SJSA1 (cell line): ENCODE data around the gene UBE2S. TPM values are rescaled to one million over a fixed set of nuclear protein-coding genes. Genes with fewer than 3 reads are reported as not detected.
A peak's percentile ranks its signal among the peaks of the same experiment; 100 is the strongest.
"Not testable (repeated sequence)": the region's sequence is repeated elsewhere in the genome, so short reads cannot be mapped to it uniquely, and the experiment has no call there.

Experiments
- DNase-seq, 2 experiments: peaks; one replicate each; pipeline ENCODE4 v3.0.0-alpha.2; 2015 to 2020; ENCODE audit warnings: low spot score in 2 of 2, low read depth in 1 of 2
- H3K27ac ChIP-seq: fragments of 250-450 bp; sonication (Bioruptor Pico); 2 replicates; pipeline ENCODE4 v1.5.1; 2020; ENCODE audit warnings: mild to moderate bottlenecking, moderate library complexity
- H3K27me3 ChIP-seq: fragments of 250-450 bp; sonication (Bioruptor Pico); replicated peaks from 2 replicates; pipeline ENCODE4 v1.5.1; 2020; ENCODE audit warnings: mild to moderate bottlenecking, moderate library complexity
- H3K36me3 ChIP-seq: fragments of 250-450 bp; sonication (Bioruptor Pico); 2 replicates; pipeline ENCODE4 v1.5.1; 2020; ENCODE audit warnings: mild to moderate bottlenecking
- H3K4me1 ChIP-seq: fragments of 250-450 bp; sonication (Bioruptor Pico); replicated peaks from 2 replicates; pipeline ENCODE4 v1.6.1; 2021; ENCODE audit warnings: mild to moderate bottlenecking
- H3K4me3 ChIP-seq: fragments of 250-450 bp; sonication (Bioruptor Pico); 2 replicates; pipeline ENCODE4 v1.5.1; 2020; ENCODE audit warnings: mild to moderate bottlenecking
- H3K9me3 ChIP-seq: fragments of 250-450 bp; sonication (Bioruptor Pico); replicated peaks from 2 replicates; pipeline ENCODE4 v1.5.1; 2020; ENCODE audit warnings: mild to moderate bottlenecking
- total RNA-seq: library from RNA; depleted of rRNA; stranded (reverse); fragments of >200 nt; shearing (Covaris generic); gene quantifications from 2 replicates; pipeline ENCODE4 v1.2.3, GENCODE V29; 2014

Gene UBE2S
- total RNA-seq, 1 experiment from 2014 or later: 509 TPM

GRCh38 chr19:55433292-55433691, 25.7 kb upstream of the UBE2S start:
- no peak for DNase-seq
- Histone ChIP-seq H3K27me3 (peaks cover 10% of the 10 kb centered on the region; the same call in 1 of the 2 replicates), H3K4me1 (no peaks in the 10 kb centered on the region), H3K36me3 (no peaks in the 10 kb centered on the region), H3K9me3 (peaks cover 5% of the 10 kb centered on the region; the same call in 1 of the 2 replicates), H3K27ac (no peak overlapping the region), H3K4me3 (no peak overlapping the region)

- no peak for DNase-seq
- Histone ChIP-seq H3K27me3 (peaks cover 10% of the 10 kb centered on the region; the same call in 1 of the 2 replicates), H3K4me3 (no peak overlapping the region), H3K36me3 (no peaks in the 10 kb centered on the region), H3K9me3 (peaks cover 5% of the 10 kb centered on the region; the same call in 1 of the 2 replicates), H3K27ac (no peak overlapping the region), H3K4me1 (no peaks in the 10 kb centered on the region)
Observed at GRCh38 chr19:55432241-55432959, 24.8 kb upstream of the UBE2S start.

GRCh38 chr19:55431183-55431582, 23.6 kb upstream of the UBE2S start:
- peaks cover 5% of the 10 kb centered on the region; the same call in 1 of the 2 replicates for H3K9me3 ChIP-seq
- H3K36me3 ChIP-seq: no peaks in the 10 kb centered on the region
- DNase-seq: no peak
- H3K4me1 ChIP-seq: no peaks in the 10 kb centered on the region
- H3K27ac ChIP-seq: no peak overlapping the region
- no peak overlapping the region for H3K4me3 ChIP-seq
- peaks cover 10% of the 10 kb centered on the region; the same call in 1 of the 2 replicates for H3K27me3 ChIP-seq

GRCh38 chr19:55426042-55426441, 18.5 kb upstream of the UBE2S start:
- DNase-seq: no peak
- H3K4me3 ChIP-seq: no peak overlapping the region
- no peaks in the 10 kb centered on the region for H3K36me3 ChIP-seq
- H3K27ac ChIP-seq: no peak overlapping the region
- no peaks in the 10 kb centered on the region for H3K4me1 ChIP-seq
- H3K9me3 ChIP-seq: no peaks in the 10 kb centered on the region
- H3K27me3 ChIP-seq: peaks cover 20% of the 10 kb centered on the region

GRCh38 chr19:55424518-55424917, 16.9 kb upstream of the UBE2S start:
- Histone ChIP-seq H3K27ac (no peak overlapping the region), H3K27me3 (peaks cover 25% of the 10 kb centered on the region), H3K9me3 (no peaks in the 10 kb centered on the region), H3K4me3 (no peak overlapping the region), H3K36me3 (no peaks in the 10 kb centered on the region), H3K4me1 (no peaks in the 10 kb centered on the region)
- DNase-seq: no peak

- no peaks in the 10 kb centered on the region for H3K9me3 ChIP-seq
- DNase-seq: no peak
Observed at GRCh38 chr19:55423225-55424005, 15.8 kb upstream of the UBE2S start.

GRCh38 chr19:55421281-55421680, 13.7 kb upstream of the UBE2S start:
- not testable (repeated sequence) for H3K4me3 ChIP-seq, H3K4me1 ChIP-seq, DNase-seq, H3K27ac ChIP-seq, H3K9me3 ChIP-seq, H3K36me3 ChIP-seq
- peaks cover 25% of the 10 kb centered on the region for H3K27me3 ChIP-seq

More at GRCh38 chr19:55423225-55424005, 15.8 kb upstream of the UBE2S start:
- Histone ChIP-seq H3K36me3 (no peaks in the 10 kb centered on the region), H3K27me3 (peaks cover 25% of the 10 kb centered on the region), H3K4me3 (no peak overlapping the region), H3K27ac (no peak overlapping the region), H3K4me1 (no peaks in the 10 kb centered on the region)

GRCh38 chr19:55419624-55420236, 12.1 kb upstream of the UBE2S start:
- DNase-seq: no peak
- Histone ChIP-seq H3K4me1 (no peaks in the 10 kb centered on the region), H3K27me3 (peaks cover 16% of the 10 kb centered on the region), H3K9me3 (no peaks in the 10 kb centered on the region), H3K36me3 (no peaks in the 10 kb centered on the region), H3K4me3 (no peak overlapping the region), H3K27ac (no peak overlapping the region)

GRCh38 chr19:55419103-55419502, 11.5 kb upstream of the UBE2S start:
- Histone ChIP-seq H3K27me3 (peaks cover 13% of the 10 kb centered on the region), H3K27ac (no peak overlapping the region), H3K4me1 (no peaks in the 10 kb centered on the region), H3K36me3 (no peaks in the 10 kb centered on the region), H3K4me3 (no peak overlapping the region), H3K9me3 (no peaks in the 10 kb centered on the region)
- DNase-seq: no peak

- no peaks in the 10 kb centered on the region for H3K4me1 ChIP-seq
- no peak overlapping the region for H3K4me3 ChIP-seq
- peaks cover 7% of the 10 kb centered on the region for H3K27me3 ChIP-seq
- peak; percentile 67 to 68 for DNase-seq
- H3K9me3 ChIP-seq: no peaks in the 10 kb centered on the region
- H3K36me3 ChIP-seq: no peaks in the 10 kb centered on the region
- H3K27ac ChIP-seq: no peak overlapping the region
Observed at GRCh38 chr19:55418185-55418584, 10.6 kb upstream of the UBE2S start.

GRCh38 chr19:55410168-55410567, 2.6 kb upstream of the UBE2S start:
- H3K9me3 ChIP-seq: peaks cover 6% of the 10 kb centered on the region; the same call in 1 of the 2 replicates
- no peaks in the 10 kb centered on the region for H3K27me3 ChIP-seq
- H3K36me3 ChIP-seq: peaks cover 24% of the 10 kb centered on the region
- no peak overlapping the region for H3K27ac ChIP-seq
- DNase-seq: no peak
- no peak overlapping the region for H3K4me3 ChIP-seq
- peaks cover 20% of the 10 kb centered on the region for H3K4me1 ChIP-seq

- H3K36me3 ChIP-seq: peaks cover 34% of the 10 kb centered on the region
- H3K4me3 ChIP-seq, DNase-seq, H3K9me3 ChIP-seq, H3K27me3 ChIP-seq, H3K27ac ChIP-seq: not testable (repeated sequence)
- H3K4me1 ChIP-seq: peaks cover 30% of the 10 kb centered on the region
Observed at GRCh38 chr19:55409179-55409578, 1.6 kb upstream of the UBE2S start.

GRCh38 chr19:55408533-55408872, 915 bp upstream of the UBE2S start:
- no peaks in the 10 kb centered on the region for H3K27me3 ChIP-seq
- H3K4me3 ChIP-seq: peak overlapping the region; percentile 19
- peaks cover 34% of the 10 kb centered on the region for H3K4me1 ChIP-seq
- H3K27ac ChIP-seq: peak overlapping the region; percentile 100
- peaks cover 6% of the 10 kb centered on the region; the same call in 1 of the 2 replicates for H3K9me3 ChIP-seq
- DNase-seq: no peak
- H3K36me3 ChIP-seq: peaks cover 41% of the 10 kb centered on the region
